NCI-H748 (cell line): ENCODE results near the gene STAC2.

Source experiments
- DNase-seq: peaks from one replicate; lab custom pipeline; 2025; ENCODE audit not compliant: unreplicated experiment; lab: John Stamatoyannopoulos, UW

STAC2 gene

DNA sequence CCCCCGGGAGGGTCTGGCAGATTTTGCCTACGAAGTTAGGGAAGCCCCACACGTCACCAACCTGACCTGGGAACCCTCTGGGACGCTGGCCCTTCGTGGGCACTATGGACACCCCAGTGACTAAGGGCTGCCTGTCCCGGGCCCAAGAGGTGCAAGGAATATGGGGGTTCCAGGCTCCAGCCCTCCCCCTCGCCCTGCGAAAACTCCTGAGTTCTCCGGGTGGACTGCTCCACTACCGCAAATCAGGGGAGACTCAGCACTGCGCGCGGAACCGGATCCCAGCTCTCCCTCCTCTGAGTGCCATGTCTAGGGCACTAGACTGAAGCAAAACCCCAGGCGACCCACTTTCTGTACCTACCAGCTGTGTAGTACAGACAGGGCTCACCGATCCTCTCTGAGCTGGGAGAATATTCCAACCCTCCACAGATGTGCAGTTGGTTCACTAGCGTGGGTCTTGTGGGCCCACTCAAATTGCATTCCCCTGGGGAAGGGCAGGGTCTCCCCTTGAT is 59.9 kb downstream of the STAC2 start, which contains the start of gene ARL5C:
Gene ARL5C, minus strand, starts transcription at position 321 of the 509 bp plus-strand sequence. CDS start 401 bp downstream, outside the sequence.
- no peak for DNase-seq

DNA sequence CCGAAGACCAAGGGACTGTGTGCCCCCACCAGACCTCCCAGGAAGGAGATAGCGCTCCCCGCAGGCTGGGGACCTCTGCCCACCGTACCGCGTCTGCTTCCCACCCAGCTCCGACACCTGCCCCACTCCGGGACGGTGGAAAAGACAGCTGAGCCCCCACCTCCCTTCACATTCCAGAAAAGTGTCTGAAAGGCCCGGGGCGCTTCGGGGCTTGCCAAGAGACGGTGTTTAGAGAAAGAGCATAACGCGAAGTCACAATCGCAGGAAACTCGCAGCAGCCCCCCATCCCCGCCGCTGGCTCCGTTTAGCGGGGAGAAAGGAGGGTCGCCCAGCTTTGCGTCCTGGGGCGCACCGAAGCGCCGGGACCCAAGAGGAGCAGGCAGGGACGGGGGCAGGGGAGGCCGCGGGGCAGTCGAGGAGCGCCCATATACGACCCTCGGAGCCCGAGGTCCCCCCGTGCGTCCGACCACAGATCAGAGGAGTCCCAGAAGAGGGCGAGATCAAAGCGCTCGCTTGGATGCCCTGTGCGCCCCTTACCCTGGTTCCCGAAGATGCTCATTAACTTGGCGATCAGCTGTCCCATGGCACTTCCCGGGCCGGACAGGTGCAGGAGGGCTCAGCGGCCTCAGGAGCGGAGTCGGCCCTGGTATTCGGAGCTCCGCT is 60.4 kb downstream of the STAC2 start:
- no peak for DNase-seq

DNA sequence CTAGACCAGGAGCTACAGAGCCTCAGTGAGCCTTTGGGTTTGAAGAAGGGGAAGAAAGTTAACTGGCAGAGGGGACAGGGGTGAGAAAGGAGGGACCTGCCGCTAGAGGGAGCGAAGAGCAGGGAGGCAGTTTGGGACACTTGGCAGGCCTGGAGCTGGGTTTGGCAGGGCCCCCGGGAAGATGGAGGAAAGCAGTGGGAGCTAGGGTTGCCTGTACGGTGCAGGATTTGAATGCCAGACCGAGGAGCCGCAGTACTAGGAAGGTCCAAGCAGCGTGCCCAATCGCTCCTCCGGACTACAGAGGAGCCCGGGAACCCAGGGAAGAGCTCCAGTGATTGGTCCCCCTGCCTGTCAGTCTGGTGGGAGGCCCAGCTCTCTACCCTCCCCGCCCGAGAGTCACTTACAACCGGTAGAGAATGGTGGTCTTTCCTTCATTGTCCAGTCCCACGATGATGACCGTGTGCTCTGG is 61.0 kb downstream of the STAC2 start:
- DNase-seq: peak; percentile 72

DNA sequence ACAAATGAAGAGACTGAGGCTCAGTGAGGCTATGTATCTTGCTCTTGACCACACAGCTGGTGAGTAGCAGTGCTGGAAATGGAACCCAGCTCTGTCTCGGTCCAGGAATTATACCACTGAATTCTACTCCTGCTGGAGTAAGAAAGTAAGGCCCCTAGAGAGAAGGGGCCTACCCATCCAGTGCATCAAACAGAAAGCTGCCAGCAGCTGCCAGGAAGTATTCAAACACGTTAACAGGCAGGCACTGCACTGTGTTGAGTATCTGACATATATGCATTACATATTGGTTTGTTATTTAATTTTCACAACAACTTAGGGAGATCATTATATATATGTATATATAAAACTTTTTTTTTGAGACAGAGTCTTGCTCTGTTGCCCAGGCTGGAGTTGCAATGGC is 63.8 kb downstream of the STAC2 start:
- no peak for DNase-seq
